HepG2 (cell line): ENCODE results near the gene SERPIND1. TPM values are rescaled to one million over a fixed set of nuclear protein-coding genes. Genes with fewer than 3 reads are reported as not detected.

Experiments used
- MZF1 ChIP-seq: sonication (generic); formaldehyde crosslinking; IDR thresholded peaks from 2 replicates; pipeline ENCODE4 v1.8.1; 2023; ENCODE audit warnings: mild to moderate bottlenecking, missing genetic modification reagents, borderline replicate concordance
- SALL2 ChIP-seq: sonication (generic); formaldehyde crosslinking; IDR thresholded peaks from 2 replicates; pipeline ENCODE4 v1.8.1; 2023; ENCODE audit warnings: mild to moderate bottlenecking, missing genetic modification reagents, inconsistent platforms
- SOX5 ChIP-seq: IDR thresholded peaks from 2 replicates; pipeline ENCODE4 v1.6.1; 2016; ENCODE audit warnings: borderline replicate concordance
- SP1 ChIP-seq, 2 experiments: fragments of 450-650 bp in 1 of 2; sonication (generic) in 1 of 2; formaldehyde crosslinking in 1 of 2; IDR thresholded peaks; 2 replicates each; pipeline versions ENCODE4 v1.4.0 to v1.6.1; 2016 to 2020; ENCODE audit warnings: missing genetic modification reagents in 1 of 2
- THAP11 ChIP-seq: IDR thresholded peaks from 2 replicates; pipeline ENCODE4 v1.6.1; 2016; ENCODE audit warnings: missing biosample characterization, missing genetic modification reagents
- YEATS4 ChIP-seq: sonication (generic); formaldehyde crosslinking; IDR thresholded peaks from 2 replicates; pipeline ENCODE4 v1.4.0; 2020; ENCODE audit warnings: missing genetic modification reagents, borderline replicate concordance
- ZBTB20 ChIP-seq: sonication (generic); formaldehyde crosslinking; IDR thresholded peaks from 2 replicates; pipeline ENCODE4 v1.8.1; 2023; ENCODE audit warnings: missing genetic modification reagents, low read depth, mild to moderate bottlenecking, borderline replicate concordance
- ZMYM4 ChIP-seq: sonication (generic); formaldehyde crosslinking; IDR thresholded peaks from 2 replicates; pipeline ENCODE4 v1.8.1; 2023; ENCODE audit warnings: mild to moderate bottlenecking, missing genetic modification reagents
- ZNF101 ChIP-seq: sonication (generic); formaldehyde crosslinking; IDR thresholded peaks from 2 replicates; pipeline ENCODE4 v1.4.0; 2020; ENCODE audit warnings: mild to moderate bottlenecking, low read depth, missing genetic modification reagents, borderline replicate concordance
- ZNF343 ChIP-seq: sonication (generic); formaldehyde crosslinking; IDR thresholded peaks from 2 replicates; pipeline ENCODE4 v1.4.0; 2020; ENCODE audit warnings: mild to moderate bottlenecking, missing genetic modification reagents
- ZNF557 ChIP-seq: sonication (generic); formaldehyde crosslinking; IDR thresholded peaks from 2 replicates; pipeline ENCODE4 v1.4.0; 2020; ENCODE audit warnings: missing genetic modification reagents
- ZNF691 ChIP-seq: sonication (generic); formaldehyde crosslinking; IDR thresholded peaks from 2 replicates; pipeline ENCODE4 v1.4.0; 2020; ENCODE audit warnings: missing genetic modification reagents, low read depth, mild to moderate bottlenecking, borderline replicate concordance
- ZNF720 ChIP-seq: sonication (generic); formaldehyde crosslinking; IDR thresholded peaks from 2 replicates; pipeline ENCODE4 v1.4.0; 2020; ENCODE audit warnings: missing genetic modification reagents
- ZNF790 ChIP-seq: sonication (generic); formaldehyde crosslinking; IDR thresholded peaks from 2 replicates; pipeline ENCODE4 v1.8.0; 2022; ENCODE audit warnings: missing genetic modification reagents, mild to moderate bottlenecking, borderline replicate concordance
- ZSCAN31 ChIP-seq: sonication (generic); formaldehyde crosslinking; IDR thresholded peaks from 2 replicates; pipeline ENCODE4 v1.5.0; 2020; ENCODE audit warnings: low read depth, mild to moderate bottlenecking, missing genetic modification reagents
- polyA plus RNA-seq, 8 experiments: library from polyadenylated mRNA; depleted of rRNA in 3 of 8; stranded (reverse) in 7 of 8; unstranded in 1 of 8; fragments of >200 nt; fragmentation: Illumina TruSeq in 4 of 8; extraction: Trizol in 4 of 8; gene quantifications; 2 replicates each; pipeline versions ENCODE4 v1.2.1 to v1.2.3, GENCODE V29; 2011 to 2016; ENCODE audit warnings: low read depth in 4 of 8, missing spikeins in 1 of 8, mixed read lengths in 1 of 8; ENCODE audit not compliant: insufficient read depth in 1 of 8
- total RNA-seq, 5 experiments: library from RNA; depleted of rRNA; stranded (reverse); fragments of >200 nt; fragmentation: Illumina TruSeq; extraction: Trizol; gene quantifications; 2 replicates each; pipeline ENCODE4 v1.2.3, GENCODE V29; 2016; ENCODE audit warnings: low read depth in 1 of 5
- TF ChIP-seq, protein P1 (sequence below): sonication (generic); formaldehyde crosslinking; conservative IDR thresholded peaks from 2 replicates; pipeline ENCODE4 v1.8.1; 2023; ENCODE audit warnings: missing genetic modification reagents
- TF ChIP-seq, protein P2 (sequence below): sonication (generic); formaldehyde crosslinking; IDR thresholded peaks from 2 replicates; pipeline ENCODE4 v1.9.0; 2021; ENCODE audit warnings: missing genetic modification reagents, mild to moderate bottlenecking, borderline replicate concordance
- TF ChIP-seq, protein P3 (sequence below), 2 experiments: IDR thresholded peaks; 2 replicates each; pipeline ENCODE4 v1.6.1; 2011 to 2012; ENCODE audit warnings: low read length in 2 of 2, borderline replicate concordance in 1 of 2, low read depth in 1 of 2, mild to moderate bottlenecking in 1 of 2, moderate library complexity in 1 of 2
- TF ChIP-seq, protein P4 (sequence below): sonication (generic); formaldehyde crosslinking; IDR thresholded peaks from 2 replicates; pipeline ENCODE4 v1.8.0; 2022; ENCODE audit warnings: mild to moderate bottlenecking, missing genetic modification reagents

The SERPIND1 gene
- total and polyA plus RNA-seq, 2 of the 13 experiments (the other 11 are each of a cell fraction or from before 2014, with no cell fraction given) = 111 to 350 TPM

DNA sequence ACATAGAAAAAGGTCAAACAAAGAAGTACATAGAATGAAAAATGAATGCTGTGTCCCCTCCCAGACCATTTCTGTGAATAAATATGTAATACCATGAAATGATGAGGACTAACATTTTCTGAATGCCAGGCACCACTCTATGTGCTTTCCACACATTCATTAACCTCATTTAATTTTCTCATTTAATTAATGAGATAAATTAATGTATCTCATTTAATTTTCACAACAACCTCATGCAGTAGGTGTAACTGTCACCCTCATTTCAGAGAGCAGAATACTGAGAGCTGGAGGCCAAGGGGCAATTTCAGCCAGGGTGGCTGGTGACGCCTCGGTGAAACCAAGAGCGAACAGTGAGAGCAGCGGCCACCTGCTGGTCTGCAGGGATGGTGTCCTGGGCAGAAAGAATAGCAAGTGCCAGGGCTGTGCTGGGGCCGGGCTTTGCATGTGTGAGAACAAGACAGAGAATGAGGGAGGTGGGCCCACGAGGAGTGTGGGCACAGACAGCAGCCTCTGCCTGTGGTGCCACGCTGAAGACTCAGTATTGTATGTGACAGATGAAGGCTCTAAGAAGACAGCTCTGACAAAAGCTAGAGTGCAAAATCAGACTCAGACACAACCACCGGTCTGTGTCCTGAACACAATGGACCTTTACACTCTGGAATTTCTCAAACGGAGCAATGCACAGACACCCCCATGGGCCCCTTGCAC lies 1.8 kb upstream of the SERPIND1 start (continued):
- TF ChIP-seq ZNF790 (CRISPR knock-in tag) = no peak
- TF ChIP-seq YEATS4 = no peak
- TF ChIP-seq, protein P1, sequence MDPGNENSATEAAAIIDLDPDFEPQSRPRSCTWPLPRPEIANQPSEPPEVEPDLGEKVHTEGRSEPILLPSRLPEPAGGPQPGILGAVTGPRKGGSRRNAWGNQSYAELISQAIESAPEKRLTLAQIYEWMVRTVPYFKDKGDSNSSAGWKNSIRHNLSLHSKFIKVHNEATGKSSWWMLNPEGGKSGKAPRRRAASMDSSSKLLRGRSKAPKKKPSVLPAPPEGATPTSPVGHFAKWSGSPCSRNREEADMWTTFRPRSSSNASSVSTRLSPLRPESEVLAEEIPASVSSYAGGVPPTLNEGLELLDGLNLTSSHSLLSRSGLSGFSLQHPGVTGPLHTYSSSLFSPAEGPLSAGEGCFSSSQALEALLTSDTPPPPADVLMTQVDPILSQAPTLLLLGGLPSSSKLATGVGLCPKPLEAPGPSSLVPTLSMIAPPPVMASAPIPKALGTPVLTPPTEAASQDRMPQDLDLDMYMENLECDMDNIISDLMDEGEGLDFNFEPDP = no peak
- TF ChIP-seq, protein P2, sequence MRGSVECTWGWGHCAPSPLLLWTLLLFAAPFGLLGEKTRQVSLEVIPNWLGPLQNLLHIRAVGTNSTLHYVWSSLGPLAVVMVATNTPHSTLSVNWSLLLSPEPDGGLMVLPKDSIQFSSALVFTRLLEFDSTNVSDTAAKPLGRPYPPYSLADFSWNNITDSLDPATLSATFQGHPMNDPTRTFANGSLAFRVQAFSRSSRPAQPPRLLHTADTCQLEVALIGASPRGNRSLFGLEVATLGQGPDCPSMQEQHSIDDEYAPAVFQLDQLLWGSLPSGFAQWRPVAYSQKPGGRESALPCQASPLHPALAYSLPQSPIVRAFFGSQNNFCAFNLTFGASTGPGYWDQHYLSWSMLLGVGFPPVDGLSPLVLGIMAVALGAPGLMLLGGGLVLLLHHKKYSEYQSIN (CRISPR knock-in tag) = no peak
- no peak for TF ChIP-seq MZF1 (CRISPR knock-in tag)
- TF ChIP-seq ZNF343 (CRISPR knock-in tag) = no peak
- no peak for TF ChIP-seq SP1 (IDR thresholded peaks at IDR 0.05)
- TF ChIP-seq SP1 (CRISPR knock-in tag; IDR thresholded peaks at IDR 0.05) = no peak
- TF ChIP-seq THAP11 (CRISPR knock-in tag) = no peak
- TF ChIP-seq, protein P3, sequence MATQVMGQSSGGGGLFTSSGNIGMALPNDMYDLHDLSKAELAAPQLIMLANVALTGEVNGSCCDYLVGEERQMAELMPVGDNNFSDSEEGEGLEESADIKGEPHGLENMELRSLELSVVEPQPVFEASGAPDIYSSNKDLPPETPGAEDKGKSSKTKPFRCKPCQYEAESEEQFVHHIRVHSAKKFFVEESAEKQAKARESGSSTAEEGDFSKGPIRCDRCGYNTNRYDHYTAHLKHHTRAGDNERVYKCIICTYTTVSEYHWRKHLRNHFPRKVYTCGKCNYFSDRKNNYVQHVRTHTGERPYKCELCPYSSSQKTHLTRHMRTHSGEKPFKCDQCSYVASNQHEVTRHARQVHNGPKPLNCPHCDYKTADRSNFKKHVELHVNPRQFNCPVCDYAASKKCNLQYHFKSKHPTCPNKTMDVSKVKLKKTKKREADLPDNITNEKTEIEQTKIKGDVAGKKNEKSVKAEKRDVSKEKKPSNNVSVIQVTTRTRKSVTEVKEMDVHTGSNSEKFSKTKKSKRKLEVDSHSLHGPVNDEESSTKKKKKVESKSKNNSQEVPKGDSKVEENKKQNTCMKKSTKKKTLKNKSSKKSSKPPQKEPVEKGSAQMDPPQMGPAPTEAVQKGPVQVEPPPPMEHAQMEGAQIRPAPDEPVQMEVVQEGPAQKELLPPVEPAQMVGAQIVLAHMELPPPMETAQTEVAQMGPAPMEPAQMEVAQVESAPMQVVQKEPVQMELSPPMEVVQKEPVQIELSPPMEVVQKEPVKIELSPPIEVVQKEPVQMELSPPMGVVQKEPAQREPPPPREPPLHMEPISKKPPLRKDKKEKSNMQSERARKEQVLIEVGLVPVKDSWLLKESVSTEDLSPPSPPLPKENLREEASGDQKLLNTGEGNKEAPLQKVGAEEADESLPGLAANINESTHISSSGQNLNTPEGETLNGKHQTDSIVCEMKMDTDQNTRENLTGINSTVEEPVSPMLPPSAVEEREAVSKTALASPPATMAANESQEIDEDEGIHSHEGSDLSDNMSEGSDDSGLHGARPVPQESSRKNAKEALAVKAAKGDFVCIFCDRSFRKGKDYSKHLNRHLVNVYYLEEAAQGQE (IDR thresholded peaks at IDR 0.05; ENCODE audit: borderline replicate concordance in 1 of 2, low read depth in 1 of 2, low read length in 2 of 2) = no peak
- TF ChIP-seq ZMYM4 (CRISPR knock-in tag) = no peak
- TF ChIP-seq ZSCAN31 (CRISPR knock-in tag) = no peak
- TF ChIP-seq ZNF691 (CRISPR knock-in tag) = no peak
- TF ChIP-seq SOX5 = peak; percentile 41; the same call in 1 of the 2 replicates
- TF ChIP-seq ZNF101 (CRISPR knock-in tag) = no peak
- no peak for TF ChIP-seq ZNF557 (CRISPR knock-in tag)
- TF ChIP-seq SALL2 (CRISPR knock-in tag) = no peak
- TF ChIP-seq, protein P4, sequence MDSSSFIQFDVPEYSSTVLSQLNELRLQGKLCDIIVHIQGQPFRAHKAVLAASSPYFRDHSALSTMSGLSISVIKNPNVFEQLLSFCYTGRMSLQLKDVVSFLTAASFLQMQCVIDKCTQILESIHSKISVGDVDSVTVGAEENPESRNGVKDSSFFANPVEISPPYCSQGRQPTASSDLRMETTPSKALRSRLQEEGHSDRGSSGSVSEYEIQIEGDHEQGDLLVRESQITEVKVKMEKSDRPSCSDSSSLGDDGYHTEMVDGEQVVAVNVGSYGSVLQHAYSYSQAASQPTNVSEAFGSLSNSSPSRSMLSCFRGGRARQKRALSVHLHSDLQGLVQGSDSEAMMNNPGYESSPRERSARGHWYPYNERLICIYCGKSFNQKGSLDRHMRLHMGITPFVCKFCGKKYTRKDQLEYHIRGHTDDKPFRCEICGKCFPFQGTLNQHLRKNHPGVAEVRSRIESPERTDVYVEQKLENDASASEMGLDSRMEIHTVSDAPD (CRISPR knock-in tag) = peak; percentile 91
- no peak for TF ChIP-seq ZNF720 (CRISPR knock-in tag)
- TF ChIP-seq ZBTB20 (CRISPR knock-in tag) = no peak
